ENCODE results near the gene GJD3.
"Not testable (repeated sequence)": the region's sequence is repeated elsewhere in the genome, so short reads cannot be mapped to it uniquely, and the experiment has no call there.

Gene GJD3, protein sequence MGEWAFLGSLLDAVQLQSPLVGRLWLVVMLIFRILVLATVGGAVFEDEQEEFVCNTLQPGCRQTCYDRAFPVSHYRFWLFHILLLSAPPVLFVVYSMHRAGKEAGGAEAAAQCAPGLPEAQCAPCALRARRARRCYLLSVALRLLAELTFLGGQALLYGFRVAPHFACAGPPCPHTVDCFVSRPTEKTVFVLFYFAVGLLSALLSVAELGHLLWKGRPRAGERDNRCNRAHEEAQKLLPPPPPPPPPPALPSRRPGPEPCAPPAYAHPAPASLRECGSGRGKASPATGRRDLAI

GRCh38 chr17:40364121-40364861 lies at the start of gene GJD3:
Gene GJD3, minus strand, starts transcription at chr17:40364737. Its CDS starts 922 bp downstream, at chr17:40363815.
- no peak for DNase-seq

GRCh38 chr17:40414312-40414711 lies 49.8 kb upstream of the GJD3 start:
- DNase-seq = not testable (repeated sequence)

DNA sequence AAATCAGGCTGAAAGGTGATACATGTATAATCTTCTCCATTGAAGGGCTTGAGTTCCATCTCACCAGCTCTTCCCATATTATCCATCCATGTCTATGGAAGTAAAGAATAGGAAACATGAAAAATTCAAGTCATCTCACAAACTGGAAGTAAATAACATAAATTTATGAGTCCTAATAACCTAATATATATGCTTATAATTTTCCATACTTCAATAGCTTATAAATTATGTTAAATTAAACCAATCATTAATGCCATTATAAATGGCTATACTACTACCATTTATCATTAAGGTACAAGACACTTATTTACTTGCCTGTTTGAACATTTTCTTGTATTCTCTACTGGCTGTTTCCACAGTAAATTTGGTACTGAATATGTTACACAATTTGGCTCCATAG lies 48.3 kb upstream of the GJD3 start:
- no peak for DNase-seq

DNA sequence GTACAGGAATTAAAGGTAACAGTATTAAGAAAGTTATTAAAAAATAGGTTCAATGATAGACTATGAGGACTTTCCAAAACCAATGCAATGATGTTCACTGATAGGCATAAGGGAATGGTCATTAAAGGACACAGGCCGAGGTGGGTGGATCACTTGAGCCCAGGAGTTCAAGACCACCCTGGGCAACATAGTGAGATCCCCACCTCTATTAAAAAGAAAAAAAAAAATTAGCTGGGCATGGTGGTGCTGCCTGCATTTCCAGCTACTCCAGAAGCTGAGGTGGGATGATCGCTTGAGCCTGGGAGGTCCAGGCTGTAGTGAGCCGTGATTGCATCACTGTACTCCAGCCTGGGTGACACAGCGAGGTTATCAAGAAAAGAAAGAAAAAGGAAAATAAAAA lies 47.3 kb upstream of the GJD3 start:
- no peak for DNase-seq

- no peak for DNase-seq
These were observed 45.5 kb upstream of the GJD3 start for GRCh38 chr17:40410082-40410481.

DNA sequence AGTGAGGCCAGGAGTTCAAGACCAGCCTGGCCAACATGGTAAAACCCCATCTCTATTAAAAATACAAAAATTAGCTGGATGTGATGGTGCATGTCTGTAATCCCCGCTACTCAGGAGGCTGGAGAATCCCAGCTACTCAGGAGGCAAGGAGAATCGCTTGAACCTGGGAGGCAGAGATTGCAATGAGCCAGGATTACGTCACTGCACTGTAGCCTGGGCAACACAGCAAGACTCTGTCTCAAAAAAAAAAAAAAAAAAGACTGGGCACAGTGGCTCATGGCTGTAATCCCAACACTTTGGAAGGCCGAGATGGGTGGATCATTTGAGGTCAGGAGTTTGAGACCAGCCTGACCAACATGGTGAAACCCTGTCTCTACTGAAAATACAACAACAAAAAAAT lies 45.0 kb upstream of the GJD3 start:
- not testable (repeated sequence) for DNase-seq

GRCh38 chr17:40407460-40407859 lies 42.9 kb upstream of the GJD3 start:
- no peak for DNase-seq

DNA sequence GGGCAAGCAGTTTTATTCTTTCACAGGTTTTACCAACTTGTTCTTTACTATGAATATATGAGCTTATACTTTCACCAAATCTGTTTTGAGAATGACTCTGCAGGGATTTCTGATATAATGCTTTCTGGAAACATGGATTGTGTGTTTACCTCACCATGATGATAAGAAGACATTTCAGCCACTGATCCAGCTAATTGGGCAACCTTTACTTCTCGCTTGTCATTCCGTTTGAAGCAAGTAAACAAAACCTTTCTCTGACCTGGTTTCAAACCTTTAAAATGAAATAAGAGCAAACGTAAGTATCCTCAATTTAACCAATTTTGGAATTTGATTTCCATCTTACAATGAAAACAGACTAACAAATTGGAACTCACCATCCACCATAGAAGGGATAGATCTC lies 39.5 kb upstream of the GJD3 start:
- DNase-seq = no peak

DNA sequence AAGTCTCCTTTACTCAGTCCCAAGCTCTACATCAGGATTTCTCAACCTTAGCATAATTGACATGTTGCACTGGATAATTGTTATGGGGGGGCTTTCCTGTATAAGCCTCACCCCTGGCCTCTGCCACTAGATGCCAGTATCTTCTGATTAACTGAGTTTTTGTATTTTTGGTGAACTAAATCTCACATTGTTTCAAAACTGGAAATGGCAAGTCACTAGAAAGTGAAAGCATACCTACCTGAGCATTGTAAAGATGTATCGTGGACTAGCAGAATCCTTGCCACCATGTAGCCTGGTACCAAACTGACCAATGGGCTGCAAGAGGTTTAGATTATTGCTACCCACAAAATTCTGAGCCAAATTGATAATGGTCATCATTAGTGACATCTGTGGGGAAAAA lies 38.1 kb upstream of the GJD3 start:
- DNase-seq = no peak

DNA sequence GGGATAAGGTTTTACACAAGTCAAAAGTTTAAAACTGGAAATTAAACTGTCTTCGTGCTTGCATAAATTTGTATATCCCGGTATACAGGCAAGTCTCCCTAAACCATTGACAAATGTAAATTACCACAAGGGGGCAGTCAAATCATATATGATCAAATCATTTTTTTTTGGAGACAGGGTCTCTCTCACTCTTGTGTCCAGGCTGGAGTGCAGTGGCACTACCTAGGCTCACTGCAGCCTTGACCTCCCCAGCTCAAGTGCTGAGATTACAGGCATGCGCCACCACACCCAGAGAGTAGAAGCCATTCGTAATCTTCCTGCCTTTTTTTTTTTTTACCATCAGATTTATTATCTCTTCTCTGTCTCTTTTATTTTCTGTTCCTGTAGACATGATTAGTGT lies 34.6 kb upstream of the GJD3 start:
- DNase-seq = no peak

- DNase-seq = not testable (repeated sequence)
These were observed 22.0 kb upstream of the GJD3 start for GRCh38 chr17:40386555-40386954.

DNA sequence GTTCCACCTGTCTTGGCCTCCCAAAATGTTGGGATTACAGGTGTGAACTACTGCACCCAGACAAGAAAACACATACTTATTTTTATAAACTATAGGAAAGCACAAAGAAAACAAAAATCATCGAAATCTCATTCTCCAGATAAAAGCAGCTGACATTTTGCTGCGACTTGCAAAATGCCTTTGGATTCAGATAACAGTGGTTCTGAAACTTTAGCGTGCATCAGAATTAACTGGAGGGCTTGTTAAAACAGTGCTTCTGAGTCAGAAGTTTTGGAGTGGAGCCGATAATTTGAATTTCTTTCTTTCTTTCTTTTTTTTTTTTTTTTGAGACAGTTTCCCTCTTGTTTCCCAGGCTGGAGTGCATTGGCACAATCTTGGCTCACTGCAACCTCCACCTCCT lies 17.7 kb upstream of the GJD3 start:
- DNase-seq = no peak

DNA sequence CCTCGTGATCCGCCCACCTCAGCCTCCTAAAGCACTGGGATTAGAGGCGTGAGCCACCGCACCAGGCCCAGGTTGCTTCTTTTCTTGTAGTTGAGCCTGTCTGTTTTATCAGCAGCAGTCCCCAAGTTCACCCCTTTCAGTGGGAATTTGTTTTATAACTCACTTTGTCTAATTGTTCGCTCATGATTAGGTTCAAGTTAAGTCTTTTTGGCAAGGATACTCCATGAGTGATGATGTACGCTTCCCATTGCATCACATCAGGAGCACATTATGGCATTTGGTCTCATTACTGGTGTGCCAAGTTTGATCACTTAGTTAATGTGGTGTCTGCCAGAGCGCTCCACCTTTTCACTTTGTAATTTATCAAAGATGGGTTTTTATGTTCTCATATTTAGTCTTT lies 14.4 kb upstream of the GJD3 start:
- DNase-seq = no peak

GRCh38 chr17:40377832-40378231 lies 13.3 kb upstream of the GJD3 start:
- DNase-seq = no peak

- DNase-seq = not testable (repeated sequence)
These were observed 12.0 kb upstream of the GJD3 start for GRCh38 chr17:40376541-40376940.

- DNase-seq = not testable (repeated sequence)
These were observed 11.2 kb upstream of the GJD3 start for GRCh38 chr17:40375786-40376185.

DNA sequence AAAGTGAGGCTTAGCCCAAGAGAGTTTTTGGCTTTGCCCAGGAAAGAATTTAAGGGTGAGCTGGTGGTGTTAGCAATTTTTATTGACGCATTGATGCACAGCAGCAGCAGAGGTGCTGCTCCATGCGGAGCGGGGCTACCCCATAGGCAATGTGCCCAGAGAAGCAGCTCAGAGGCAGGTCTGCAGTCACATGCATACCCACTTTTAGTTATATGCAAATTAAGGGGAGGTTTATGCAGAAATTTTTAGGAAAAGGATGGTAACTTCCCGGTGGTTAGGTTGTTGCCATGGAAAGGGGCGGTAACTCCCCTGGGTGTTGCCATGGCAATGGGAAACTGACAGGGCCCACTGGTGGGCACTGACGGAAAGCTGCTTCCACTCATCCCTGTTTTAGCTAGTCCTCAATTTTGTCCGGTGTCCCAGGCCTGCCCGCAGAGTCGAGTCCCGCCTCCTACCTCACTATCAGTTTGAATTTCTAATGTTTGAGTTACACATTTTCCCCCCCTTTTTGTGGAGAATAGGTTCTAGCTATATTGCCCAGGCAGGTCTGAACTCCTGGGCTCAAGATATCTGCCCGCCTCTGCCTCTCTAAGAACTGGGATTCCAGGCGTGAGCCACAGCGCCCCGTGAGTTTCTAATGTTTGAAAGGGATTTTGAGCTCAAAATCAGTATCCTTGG lies 10.4 kb upstream of the GJD3 start:
- no peak for DNase-seq

DNA sequence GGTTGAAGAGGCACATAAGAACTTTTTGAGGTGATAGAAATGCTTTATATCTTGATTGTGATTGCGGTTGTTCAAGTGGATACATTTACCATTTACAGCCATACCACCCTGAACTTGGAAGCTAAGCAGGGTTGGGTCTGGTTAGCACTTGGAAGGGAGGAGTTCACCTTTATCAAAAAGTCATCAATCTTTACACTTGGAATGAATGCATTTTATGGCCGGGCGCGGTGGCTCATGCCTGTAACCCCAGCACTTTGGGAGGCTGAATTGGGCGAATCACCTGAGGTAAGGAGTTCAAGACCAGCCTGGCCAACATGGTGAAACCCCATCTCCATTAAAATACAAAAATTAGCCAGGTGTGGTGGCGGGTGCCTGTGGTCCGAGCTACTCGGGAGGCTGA lies 9.5 kb upstream of the GJD3 start:
- no peak for DNase-seq

DNA sequence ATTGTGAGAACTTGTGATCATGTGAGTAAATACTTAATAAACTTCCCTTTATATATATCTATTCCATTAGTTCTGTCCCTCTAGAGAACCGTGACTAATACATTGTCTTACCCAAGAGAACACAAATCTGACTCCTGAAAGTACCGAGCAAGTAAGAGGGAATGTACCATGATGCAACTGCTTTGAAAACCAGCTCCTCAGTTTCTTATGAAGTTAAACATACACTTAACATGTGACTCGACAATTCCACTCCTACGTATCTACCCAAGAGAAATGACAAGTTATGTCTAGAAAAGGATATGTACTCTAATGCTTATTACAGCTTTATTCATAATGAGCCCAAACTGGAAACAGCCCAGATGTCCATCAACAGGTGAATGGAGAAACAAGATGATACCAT lies 8.8 kb upstream of the GJD3 start:
- no peak for DNase-seq

DNA sequence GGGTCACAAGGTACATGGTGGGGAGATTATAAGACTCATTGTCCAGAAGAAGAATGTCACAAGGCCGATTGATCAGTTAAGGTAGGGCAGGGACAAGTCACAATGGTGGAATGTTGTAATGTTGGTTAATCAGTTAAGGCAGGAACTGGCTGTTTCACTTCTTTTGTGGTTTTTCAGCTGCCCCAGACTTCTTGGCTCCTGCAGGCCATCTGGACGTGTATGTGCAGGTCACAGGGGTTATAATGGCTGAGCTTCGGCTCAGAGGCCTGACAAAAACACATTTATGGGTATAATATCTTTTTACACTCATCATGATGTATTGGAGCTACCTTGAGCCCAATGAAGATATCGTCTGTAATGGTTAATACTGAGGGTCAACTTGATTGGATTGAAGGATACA lies 8.1 kb upstream of the GJD3 start:
- not testable (repeated sequence) for DNase-seq

GRCh38 chr17:40372031-40372430 lies 7.5 kb upstream of the GJD3 start:
- DNase-seq = no peak

DNA sequence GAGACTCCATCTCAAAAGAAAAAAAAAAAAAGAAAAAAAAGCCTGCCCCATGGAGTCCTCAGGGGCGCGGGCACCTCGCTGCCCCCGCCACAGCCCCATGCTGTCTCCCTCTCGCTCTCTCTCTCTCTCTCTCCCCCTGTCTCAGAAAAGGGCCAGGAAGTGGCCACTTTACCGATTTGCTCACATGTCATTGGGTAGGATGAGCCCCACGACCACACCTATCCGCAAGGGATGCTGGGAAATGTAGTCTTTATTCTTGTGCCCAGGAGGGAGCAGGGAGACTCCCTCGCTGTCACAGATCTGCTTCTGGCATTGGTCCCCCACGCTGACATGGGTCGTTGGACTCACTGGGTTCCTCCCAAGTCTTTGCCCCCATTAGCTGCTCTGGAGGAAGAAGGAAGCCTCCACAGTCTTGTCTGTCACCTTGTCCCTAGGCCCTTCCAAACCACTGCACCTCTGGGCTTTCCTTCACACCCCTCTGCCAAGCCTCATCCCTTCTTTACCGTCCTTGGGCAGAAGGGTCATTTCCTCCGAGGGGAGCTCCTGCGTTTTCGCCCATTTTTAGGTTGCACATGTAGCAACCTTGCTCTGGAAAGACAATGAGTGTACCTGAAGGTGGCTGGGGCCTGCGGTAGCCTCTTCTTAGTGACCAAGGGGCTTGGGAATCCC lies 6.9 kb upstream of the GJD3 start:
- DNase-seq = no peak

DNA sequence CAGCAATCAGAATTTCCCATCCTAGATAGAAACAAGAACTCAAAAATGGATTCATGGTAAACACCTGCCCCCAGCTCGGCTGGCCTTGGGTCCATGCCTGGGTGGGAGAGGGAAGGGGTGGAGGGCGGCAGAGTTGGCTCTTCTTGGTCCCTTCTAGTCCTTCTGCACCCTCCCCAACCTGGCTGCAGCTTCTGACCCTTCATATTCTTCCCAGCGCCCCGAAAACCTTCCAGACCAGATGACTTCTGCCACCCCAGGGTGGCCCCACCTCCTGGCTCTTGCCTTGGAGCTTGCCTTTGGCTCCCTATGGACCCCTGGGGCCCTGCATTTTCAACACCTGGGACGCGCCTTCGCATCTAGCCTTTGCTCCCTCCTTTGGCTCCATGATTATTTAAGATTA lies 5.4 kb upstream of the GJD3 start:
- no peak for DNase-seq

DNA sequence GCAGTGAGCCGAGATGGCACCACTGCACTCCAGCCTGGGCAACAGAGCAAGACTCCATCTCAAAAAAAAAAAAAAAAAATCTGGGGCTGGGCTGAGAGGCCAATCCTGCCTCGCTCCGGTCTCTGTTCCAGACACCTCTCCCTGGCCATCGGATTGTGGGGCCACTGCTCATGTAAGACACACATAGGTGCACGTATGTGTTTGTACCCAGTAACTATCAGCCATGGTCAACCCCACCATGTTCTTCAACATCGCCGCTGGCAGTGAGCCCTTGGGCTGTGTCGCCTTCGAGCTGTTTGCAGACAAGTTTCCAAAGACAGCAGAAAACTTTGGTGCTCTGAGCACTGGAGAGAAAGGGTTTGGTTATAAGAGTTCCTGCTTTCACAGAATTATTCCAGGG lies 3.2 kb upstream of the GJD3 start:
- not testable (repeated sequence) for DNase-seq
